Measurements from ENCODE around the gene AGR2. TPM values are rescaled to one million over a fixed set of nuclear protein-coding genes. Genes with fewer than 3 reads are reported as not detected.

Gene AGR2
- total RNA-seq, 1 donor from 2014 or later, result 2.9 TPM

- Mint-ChIP-seq H3K36me3 (no peaks in the 10 kb centered on the region), H3K4me1 (no peaks in the 10 kb centered on the region), H3K27me3 (ENCODE audit: low read depth) (no peaks in the 10 kb centered on the region), H3K9me3 (peaks cover 7% of the 10 kb centered on the region), H3K4me3 (no peak overlapping the region), H3K27ac (no peak overlapping the region)
- DNase-seq (ENCODE audit: low spot score in 2 of 2, unreplicated experiment in 2 of 2), result no peak
- TF ChIP-seq CTCF (IDR thresholded peaks at IDR 0.05; ENCODE audit: unreplicated experiment), result no peak
Measured at GRCh38 chr7:16822029-16822428, 17.2 kb upstream of the AGR2 start.

GRCh38 chr7:16818732-16819131, 13.9 kb upstream of the AGR2 start:
- no peak for DNase-seq (ENCODE audit: low spot score in 2 of 2, unreplicated experiment in 2 of 2)
- Mint-ChIP-seq H3K4me1 (no peaks in the 10 kb centered on the region), H3K4me3 (no peak overlapping the region), H3K9me3 (peaks cover 7% of the 10 kb centered on the region), H3K27ac (no peak overlapping the region), H3K36me3 (no peaks in the 10 kb centered on the region), H3K27me3 (ENCODE audit: low read depth) (no peaks in the 10 kb centered on the region)
- no peak for TF ChIP-seq CTCF (IDR thresholded peaks at IDR 0.05; ENCODE audit: unreplicated experiment)

- H3K27ac Mint-ChIP-seq, result no peak overlapping the region
- no peaks in the 10 kb centered on the region for H3K4me1 Mint-ChIP-seq
- no peak for DNase-seq (ENCODE audit: low spot score in 2 of 2, unreplicated experiment in 2 of 2)
- no peak overlapping the region for H3K4me3 Mint-ChIP-seq
- no peaks in the 10 kb centered on the region for H3K27me3 Mint-ChIP-seq (ENCODE audit: low read depth)
- TF ChIP-seq CTCF (IDR thresholded peaks at IDR 0.05; ENCODE audit: unreplicated experiment), result no peak
- peaks cover 7% of the 10 kb centered on the region for H3K9me3 Mint-ChIP-seq
- H3K36me3 Mint-ChIP-seq, result no peaks in the 10 kb centered on the region
Measured at GRCh38 chr7:16817536-16817935, 12.7 kb upstream of the AGR2 start.

GRCh38 chr7:16816824-16817223, 12.0 kb upstream of the AGR2 start:
- no peaks in the 10 kb centered on the region for H3K4me1 Mint-ChIP-seq
- no peaks in the 10 kb centered on the region for H3K27me3 Mint-ChIP-seq (ENCODE audit: low read depth)
- H3K4me3 Mint-ChIP-seq, result no peak overlapping the region
- no peak overlapping the region for H3K27ac Mint-ChIP-seq
- H3K36me3 Mint-ChIP-seq, result no peaks in the 10 kb centered on the region
- TF ChIP-seq CTCF (IDR thresholded peaks at IDR 0.05; ENCODE audit: unreplicated experiment), result no peak
- no peak for DNase-seq (ENCODE audit: low spot score in 2 of 2, unreplicated experiment in 2 of 2)
- peaks cover 7% of the 10 kb centered on the region for H3K9me3 Mint-ChIP-seq

- H3K4me1 Mint-ChIP-seq, result peaks cover 2% of the 10 kb centered on the region
- peaks cover 4% of the 10 kb centered on the region for H3K9me3 Mint-ChIP-seq
- no peak overlapping the region for H3K27ac Mint-ChIP-seq
- no peaks in the 10 kb centered on the region for H3K27me3 Mint-ChIP-seq (ENCODE audit: low read depth)
- no peak for TF ChIP-seq CTCF (IDR thresholded peaks at IDR 0.05; ENCODE audit: unreplicated experiment)
- DNase-seq (ENCODE audit: low spot score in 2 of 2, unreplicated experiment in 2 of 2), result no peak
- H3K4me3 Mint-ChIP-seq, result no peak overlapping the region
- H3K36me3 Mint-ChIP-seq, result no peaks in the 10 kb centered on the region
Measured at GRCh38 chr7:16815001-16815400, 10.2 kb upstream of the AGR2 start.

GRCh38 chr7:16813232-16813616, 8.4 kb upstream of the AGR2 start:
- no peak for DNase-seq (ENCODE audit: low spot score in 2 of 2, unreplicated experiment in 2 of 2)
- no peak overlapping the region for H3K27ac Mint-ChIP-seq
- TF ChIP-seq CTCF (IDR thresholded peaks at IDR 0.05; ENCODE audit: unreplicated experiment), result no peak
- no peaks in the 10 kb centered on the region for H3K27me3 Mint-ChIP-seq (ENCODE audit: low read depth)
- peaks cover 3% of the 10 kb centered on the region for H3K9me3 Mint-ChIP-seq
- no peaks in the 10 kb centered on the region for H3K36me3 Mint-ChIP-seq
- H3K4me3 Mint-ChIP-seq, result no peak overlapping the region
- H3K4me1 Mint-ChIP-seq, result peaks cover 2% of the 10 kb centered on the region
